PC-9 (cell line): ENCODE results near the gene DHX32. TPM values are rescaled to one million over a fixed set of nuclear protein-coding genes. Genes with fewer than 3 reads are reported as not detected.
"Not testable (repeated sequence)": the region's sequence is repeated elsewhere in the genome, so short reads cannot be mapped to it uniquely, and the experiment has no call there.

ENCODE experiments used
- BruUV-seq: library from RNA; stranded (reverse); fragments of 400-500 nt; replicated peaks from 2 replicates; lab custom pipeline; 2021; lab: Mats Ljungman, UMichigan
- CTCF ChIA-PET: fragments of 300-600 bp; sonication (Branson Sonifier 250); formaldehyde crosslinking; loops from one replicate; lab custom pipeline; 2022; ENCODE audit warnings: antibody characterized with exemption; lab: Charles Lee
- POLR2A ChIA-PET: fragments of 300-600 bp; sonication (Branson Sonifier 250); formaldehyde crosslinking; loops from one replicate; lab custom pipeline; 2022; ENCODE audit warnings: antibody characterized with exemption; ENCODE audit not compliant: unreplicated experiment; lab: Charles Lee
- DNase-seq, 2 experiments: peaks; one replicate each; pipeline versions ENCODE4 v3.0.0 to v3.0.0-alpha.2; 2015 to 2022; ENCODE audit warnings: mixed read lengths in 1 of 2
- H2AFZ ChIP-seq: fragments of 200-600 bp; sonication (generic); 2 replicates; pipeline ENCODE4 v1.8.1; 2017; ENCODE audit warnings: antibody characterized with exemption
- H3F3A ChIP-seq: fragments of 200-600 bp; sonication (generic); 2 replicates; pipeline ENCODE4 v1.8.1; 2017; ENCODE audit warnings: antibody characterized with exemption, mild to moderate bottlenecking, low read depth; ENCODE audit not compliant: insufficient read depth
- H3K27ac ChIP-seq: fragments of 200-600 bp; sonication (generic); 2 replicates; pipeline ENCODE4 v1.6.1; 2016; ENCODE audit warnings: mixed run types
- H3K27me3 ChIP-seq: fragments of 200-600 bp; sonication (generic); 2 replicates; pipeline ENCODE4 v1.6.1; 2016; ENCODE audit warnings: low read depth, mixed run types; ENCODE audit not compliant: insufficient read depth
- H3K36me3 ChIP-seq: fragments of 200-600 bp; sonication (generic); 2 replicates; pipeline ENCODE4 v1.6.1; 2016; ENCODE audit warnings: low read depth, mixed run types
- H3K4me1 ChIP-seq: fragments of 200-600 bp; sonication (generic); replicated peaks from 2 replicates; pipeline ENCODE4 v1.6.1; 2016; ENCODE audit warnings: mixed run types; ENCODE audit not compliant: insufficient read depth
- H3K4me2 ChIP-seq: fragments of 200-600 bp; sonication (generic); 2 replicates; pipeline ENCODE4 v1.6.1; 2017; ENCODE audit warnings: mixed run types
- H3K4me3 ChIP-seq: fragments of 200-600 bp; sonication (generic); 2 replicates; pipeline ENCODE4 v1.6.1; 2016; ENCODE audit warnings: mixed run types
- H3K79me2 ChIP-seq: fragments of 200-600 bp; sonication (generic); 2 replicates; pipeline ENCODE4 v1.6.1; 2017; ENCODE audit warnings: low read depth, mixed run types
- H3K9me2 ChIP-seq: fragments of 200-600 bp; sonication (generic); 2 replicates; pipeline ENCODE4 v1.8.1; 2017; ENCODE audit warnings: mild to moderate bottlenecking; ENCODE audit not compliant: insufficient read depth
- H3K9me3 ChIP-seq: fragments of 200-600 bp; sonication (generic); 2 replicates; pipeline ENCODE4 v1.8.1; 2016; ENCODE audit warnings: low read depth; ENCODE audit not compliant: insufficient read depth
- H4K20me1 ChIP-seq: fragments of 200-600 bp; sonication (generic); 2 replicates; pipeline ENCODE4 v1.8.1; 2017; ENCODE audit not compliant: insufficient read depth
- EZH2 ChIP-seq: fragments of 200-600 bp; sonication (generic); IDR thresholded peaks from 2 replicates; pipeline ENCODE4 v1.8.0; 2017; ENCODE audit warnings: antibody characterized with exemption, low read depth
- intact Hi-C: fragments of 100-400 bp; cut with micrococcal nuclease; formaldehyde crosslinking; loops from one replicate; pipeline ENCODE4 v1.10.0; 2022; ENCODE audit not compliant: unreplicated experiment
- total RNA-seq: library from RNA; stranded (reverse); gene quantifications from 2 replicates; pipeline ENCODE4 v1.2.3, GENCODE V29; 2021
- TF ChIP-seq, protein P1 (sequence below): fragments of 200-600 bp; sonication (generic); conservative IDR thresholded peaks from 2 replicates; pipeline ENCODE4 v1.6.1; 2017; ENCODE audit warnings: mixed run types, antibody characterized with exemption, mild to moderate bottlenecking, moderate library complexity

The DHX32 gene
- total RNA-seq, 1 experiment from 2014 or later = 51.0 TPM

DNA sequence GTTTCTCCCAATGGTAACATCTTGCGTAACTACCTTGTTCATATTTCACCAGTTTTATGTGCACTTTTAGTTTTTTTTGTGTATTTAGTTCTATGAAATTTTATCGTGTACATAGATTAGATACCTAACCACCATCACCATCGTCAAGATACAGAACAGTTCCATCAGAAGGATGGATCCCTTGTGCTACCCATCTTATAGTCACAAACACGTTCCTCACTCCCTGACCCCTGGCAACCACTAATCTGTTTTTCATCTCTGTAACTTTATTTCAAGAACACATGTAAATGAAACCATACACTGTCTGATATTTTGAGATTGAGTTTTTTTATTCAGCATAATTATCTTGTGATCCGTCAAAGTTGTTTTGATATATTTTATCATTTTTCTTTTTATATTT is 45.2 kb upstream of the DHX32 start:
- no peaks in the 10 kb centered on the region for H3K4me1 ChIP-seq

DNA sequence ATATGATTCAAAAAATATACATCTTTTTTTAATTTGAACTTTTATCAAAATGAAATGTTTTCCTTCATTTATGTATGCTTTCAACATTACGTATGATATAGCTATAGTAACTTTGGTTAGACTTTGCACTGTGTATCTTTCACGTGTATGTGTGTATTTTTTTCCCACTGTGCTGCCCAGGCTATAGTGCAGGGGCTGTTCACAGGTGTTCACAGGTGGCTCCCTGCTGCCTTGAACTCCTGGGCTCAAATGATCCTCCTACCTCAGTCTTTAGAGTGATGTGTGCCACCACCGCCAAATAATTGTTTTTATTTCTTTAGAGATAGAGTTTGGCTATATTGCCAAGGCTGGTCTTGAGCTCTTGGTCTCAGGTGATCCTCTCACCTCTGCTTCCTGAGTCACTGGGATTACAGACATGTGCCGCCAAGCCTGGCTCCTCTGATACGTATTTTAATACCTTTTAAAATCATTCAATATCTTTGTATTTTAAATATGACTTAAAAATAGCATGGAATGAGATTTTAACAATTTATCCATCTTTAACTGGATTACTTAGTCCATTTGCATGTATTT is 44.3 kb upstream of the DHX32 start:
- ChIA-PET POLR2A (no interaction called here), CTCF (no interaction called here)
- Histone ChIP-seq H3K27ac (no peak overlapping the region), H3K4me2 (no peak overlapping the region), H3F3A (no peaks in the 10 kb centered on the region), H4K20me1 (no peaks in the 10 kb centered on the region), H3K36me3 (no peaks in the 10 kb centered on the region), H3K4me3 (no peak overlapping the region), H3K27me3 (no peaks in the 10 kb centered on the region), H3K9me2 (no peaks in the 10 kb centered on the region), H3K9me3 (no peaks in the 10 kb centered on the region), H2AFZ (no peak overlapping the region), H3K79me2 (no peaks in the 10 kb centered on the region), H3K4me1 (no peaks in the 10 kb centered on the region)
- TF ChIP-seq, protein P1, sequence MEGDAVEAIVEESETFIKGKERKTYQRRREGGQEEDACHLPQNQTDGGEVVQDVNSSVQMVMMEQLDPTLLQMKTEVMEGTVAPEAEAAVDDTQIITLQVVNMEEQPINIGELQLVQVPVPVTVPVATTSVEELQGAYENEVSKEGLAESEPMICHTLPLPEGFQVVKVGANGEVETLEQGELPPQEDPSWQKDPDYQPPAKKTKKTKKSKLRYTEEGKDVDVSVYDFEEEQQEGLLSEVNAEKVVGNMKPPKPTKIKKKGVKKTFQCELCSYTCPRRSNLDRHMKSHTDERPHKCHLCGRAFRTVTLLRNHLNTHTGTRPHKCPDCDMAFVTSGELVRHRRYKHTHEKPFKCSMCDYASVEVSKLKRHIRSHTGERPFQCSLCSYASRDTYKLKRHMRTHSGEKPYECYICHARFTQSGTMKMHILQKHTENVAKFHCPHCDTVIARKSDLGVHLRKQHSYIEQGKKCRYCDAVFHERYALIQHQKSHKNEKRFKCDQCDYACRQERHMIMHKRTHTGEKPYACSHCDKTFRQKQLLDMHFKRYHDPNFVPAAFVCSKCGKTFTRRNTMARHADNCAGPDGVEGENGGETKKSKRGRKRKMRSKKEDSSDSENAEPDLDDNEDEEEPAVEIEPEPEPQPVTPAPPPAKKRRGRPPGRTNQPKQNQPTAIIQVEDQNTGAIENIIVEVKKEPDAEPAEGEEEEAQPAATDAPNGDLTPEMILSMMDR = no peak
- no peak for TF ChIP-seq EZH2
- intact Hi-C loops = no loop called here
- no TSS peak for BruUV-seq
- DNase-seq = no peak

More for the DNA sequence above, 45.2 kb upstream of the DHX32 start:
- H3K9me2 ChIP-seq = no peaks in the 10 kb centered on the region
- POLR2A ChIA-PET = no interaction called here
- intact Hi-C loops = no loop called here
- no peaks in the 10 kb centered on the region for H3K9me3 ChIP-seq
- BruUV-seq = no TSS peak
- no peak overlapping the region for H3K4me3 ChIP-seq
- DNase-seq = no peak
- H4K20me1 ChIP-seq = no peaks in the 10 kb centered on the region
- no peaks in the 10 kb centered on the region for H3K79me2 ChIP-seq
- H3K27me3 ChIP-seq = no peaks in the 10 kb centered on the region
- H3F3A ChIP-seq = no peaks in the 10 kb centered on the region
- CTCF ChIA-PET = no interaction called here
- TF ChIP-seq EZH2 = no peak
- TF ChIP-seq, protein P1 = no peak
- H2AFZ ChIP-seq = no peak overlapping the region
- H3K36me3 ChIP-seq = no peaks in the 10 kb centered on the region
- no peak overlapping the region for H3K27ac ChIP-seq
- H3K4me2 ChIP-seq = no peak overlapping the region

GRCh38 chr10:125921643-125922306 is 40.7 kb upstream of the DHX32 start:
- DNase-seq, CTCF ChIA-PET, H3K79me2 ChIP-seq, H3K36me3 ChIP-seq, H3K4me3 ChIP-seq, H3K9me2 ChIP-seq, H3F3A ChIP-seq, POLR2A ChIA-PET, H2AFZ ChIP-seq, BruUV-seq, H3K4me2 ChIP-seq, H3K27me3 ChIP-seq, H3K27ac ChIP-seq, intact Hi-C loops, H3K9me3 ChIP-seq, H3K4me1 ChIP-seq, H4K20me1 ChIP-seq: not testable (repeated sequence)

- H3K4me2 ChIP-seq, H3F3A ChIP-seq, POLR2A ChIA-PET, DNase-seq, H3K36me3 ChIP-seq, CTCF ChIA-PET, H4K20me1 ChIP-seq, H2AFZ ChIP-seq, H3K27ac ChIP-seq, intact Hi-C loops, H3K79me2 ChIP-seq, H3K4me1 ChIP-seq, H3K9me2 ChIP-seq, H3K27me3 ChIP-seq, H3K9me3 ChIP-seq, H3K4me3 ChIP-seq: not testable (repeated sequence)
- BruUV-seq = TSS peak; percentile 32
Measured at GRCh38 chr10:125917704-125918361, 36.7 kb upstream of the DHX32 start.
